ENCODE results near the gene USP3. TPM values are rescaled to one million over a fixed set of nuclear protein-coding genes. Genes with fewer than 3 reads are reported as not detected.

USP3 gene
- total and polyA plus RNA-seq, 2 of the 13 experiments (the other 11 are each of a cell fraction or from before 2014, with no cell fraction given) = 14.3 to 61.2 TPM

DNA sequence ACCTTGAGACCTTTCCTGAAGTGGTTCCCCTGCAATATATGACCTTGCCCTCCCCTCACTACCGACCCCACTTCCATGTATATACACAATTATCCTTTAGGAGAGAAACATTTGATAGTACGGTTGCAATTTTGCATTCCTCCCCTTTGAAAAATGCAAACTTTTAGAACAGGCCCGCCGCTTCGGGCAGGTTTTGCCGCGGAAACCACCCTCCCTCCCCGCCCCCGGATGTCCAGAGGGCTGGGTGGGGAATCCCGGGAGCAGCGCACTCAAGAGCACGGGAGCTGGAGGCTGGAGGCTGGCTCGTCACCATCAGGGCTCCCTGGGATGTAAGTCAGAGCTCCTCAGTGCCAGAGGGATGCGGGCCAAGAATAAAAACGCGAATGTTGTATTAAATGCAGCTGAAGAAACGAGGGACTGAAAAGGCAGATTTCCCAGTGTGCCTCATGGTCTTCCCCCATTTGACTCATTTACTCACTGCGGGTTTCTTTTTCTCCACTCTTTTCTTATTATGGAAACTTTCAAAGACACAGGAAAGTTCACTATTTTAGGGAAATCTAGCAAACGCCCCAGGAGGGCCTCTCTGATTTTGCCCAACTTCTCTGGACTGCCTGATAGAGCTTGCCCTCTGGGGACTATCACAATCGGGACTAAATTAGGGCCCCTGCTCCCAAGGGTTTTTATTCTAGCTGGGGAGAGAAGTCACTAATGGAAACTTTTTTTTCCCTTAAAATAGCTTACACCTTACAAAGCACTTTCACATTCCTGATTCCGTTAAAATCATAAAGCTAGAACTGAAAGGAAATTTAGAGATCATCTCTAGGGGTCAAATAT, 2.9 kb upstream of the USP3 start (continued):
- TF ChIP-seq, protein P1, sequence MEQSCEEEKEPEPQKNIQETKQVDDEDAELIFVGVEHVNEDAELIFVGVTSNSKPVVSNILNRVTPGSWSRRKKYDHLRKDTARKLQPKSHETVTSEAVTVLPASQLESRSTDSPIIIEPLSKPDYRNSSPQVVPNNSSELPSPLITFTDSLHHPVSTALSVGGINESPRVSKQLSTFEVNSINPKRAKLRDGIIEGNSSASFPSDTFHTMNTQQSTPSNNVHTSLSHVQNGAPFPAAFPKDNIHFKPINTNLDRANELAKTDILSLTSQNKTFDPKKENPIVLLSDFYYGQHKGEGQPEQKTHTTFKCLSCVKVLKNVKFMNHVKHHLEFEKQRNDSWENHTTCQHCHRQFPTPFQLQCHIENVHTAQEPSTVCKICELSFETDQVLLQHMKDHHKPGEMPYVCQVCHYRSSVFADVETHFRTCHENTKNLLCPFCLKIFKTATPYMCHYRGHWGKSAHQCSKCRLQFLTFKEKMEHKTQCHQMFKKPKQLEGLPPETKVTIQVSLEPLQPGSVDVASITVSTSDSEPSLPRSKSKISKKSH (CRISPR knock-in tag; IDR thresholded peaks at IDR 0.05; ENCODE audit: borderline replicate concordance) = no peak
- TF ChIP-seq NFRKB (IDR thresholded peaks at IDR 0.05) (no peak), ZNF292 (CRISPR knock-in tag; IDR thresholded peaks at IDR 0.05; ENCODE audit: borderline replicate concordance, low read depth) (peak; percentile 27; the same call in 1 of the 2 replicates), ZNF333 (CRISPR knock-in tag; IDR thresholded peaks at IDR 0.05; ENCODE audit: borderline replicate concordance) (no peak), ZNF773 (CRISPR knock-in tag; IDR thresholded peaks at IDR 0.05; ENCODE audit: borderline replicate concordance) (no peak), PHF20 (CRISPR knock-in tag; IDR thresholded peaks at IDR 0.05) (peak; percentile 43), KAT8 (CRISPR knock-in tag; IDR thresholded peaks at IDR 0.05) (0 out of 2 replicates have a peak, but pooled peaks have one; percentile 18), IRF2 (CRISPR knock-in tag; IDR thresholded peaks at IDR 0.05) (0 out of 2 replicates have a peak, but pooled peaks have one; percentile 47), TGIF2 (CRISPR knock-in tag; IDR thresholded peaks at IDR 0.05) (0 out of 2 replicates have a peak, but pooled peaks have one; percentile 16), ZNF550 (CRISPR knock-in tag; IDR thresholded peaks at IDR 0.05; ENCODE audit: borderline replicate concordance) (no peak), PHF5A (CRISPR knock-in tag; IDR thresholded peaks at IDR 0.05; ENCODE audit: low read depth, unreplicated experiment) (no peak), SAP130 (CRISPR knock-in tag; IDR thresholded peaks at IDR 0.05; ENCODE audit: low read depth) (peak; percentile 81), ZIK1 (CRISPR knock-in tag; IDR thresholded peaks at IDR 0.05; ENCODE audit: borderline replicate concordance, low read depth) (no peak), BRD4 (CRISPR knock-in tag; IDR thresholded peaks at IDR 0.05) (no peak), ZNF792 (CRISPR knock-in tag; IDR thresholded peaks at IDR 0.05) (0 out of 2 replicates have a peak, but pooled peaks have one; percentile 31), NR2F6 (IDR thresholded peaks at IDR 0.05) (no peak), NR2F6 (CRISPR knock-in tag; IDR thresholded peaks at IDR 0.05) (no peak), ZNF136 (CRISPR knock-in tag; IDR thresholded peaks at IDR 0.05; ENCODE audit: low read depth) (no peak), CBFB (CRISPR knock-in tag; IDR thresholded peaks at IDR 0.05) (no peak), FOXC1 (CRISPR knock-in tag; IDR thresholded peaks at IDR 0.05; ENCODE audit: borderline replicate concordance) (peak; percentile 1; the same call in 1 of the 2 replicates), HCFC1 (IDR thresholded peaks at IDR 0.05; ENCODE audit: low read depth, low read length) (no peak), ZNF230 (CRISPR knock-in tag; IDR thresholded peaks at IDR 0.05) (no peak)
- TF ChIP-seq, protein P2, sequence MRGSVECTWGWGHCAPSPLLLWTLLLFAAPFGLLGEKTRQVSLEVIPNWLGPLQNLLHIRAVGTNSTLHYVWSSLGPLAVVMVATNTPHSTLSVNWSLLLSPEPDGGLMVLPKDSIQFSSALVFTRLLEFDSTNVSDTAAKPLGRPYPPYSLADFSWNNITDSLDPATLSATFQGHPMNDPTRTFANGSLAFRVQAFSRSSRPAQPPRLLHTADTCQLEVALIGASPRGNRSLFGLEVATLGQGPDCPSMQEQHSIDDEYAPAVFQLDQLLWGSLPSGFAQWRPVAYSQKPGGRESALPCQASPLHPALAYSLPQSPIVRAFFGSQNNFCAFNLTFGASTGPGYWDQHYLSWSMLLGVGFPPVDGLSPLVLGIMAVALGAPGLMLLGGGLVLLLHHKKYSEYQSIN (CRISPR knock-in tag; IDR thresholded peaks at IDR 0.05; ENCODE audit: borderline replicate concordance) = no peak
- TF ChIP-seq, protein P3, sequence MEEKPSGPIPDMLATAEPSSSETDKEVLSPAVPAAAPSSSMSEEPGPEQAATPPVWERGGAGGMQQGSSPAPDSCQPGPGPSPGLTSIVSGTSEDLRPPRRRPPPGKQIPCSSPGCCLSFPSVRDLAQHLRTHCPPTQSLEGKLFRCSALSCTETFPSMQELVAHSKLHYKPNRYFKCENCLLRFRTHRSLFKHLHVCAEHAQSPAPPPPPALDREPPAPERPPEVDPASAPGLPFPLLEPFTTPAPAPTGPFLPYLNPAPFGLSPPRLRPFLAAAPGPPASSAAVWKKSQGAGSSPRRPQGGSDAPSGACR (CRISPR knock-in tag; IDR thresholded peaks at IDR 0.05) = no peak
- TF ChIP-seq, protein P4, sequence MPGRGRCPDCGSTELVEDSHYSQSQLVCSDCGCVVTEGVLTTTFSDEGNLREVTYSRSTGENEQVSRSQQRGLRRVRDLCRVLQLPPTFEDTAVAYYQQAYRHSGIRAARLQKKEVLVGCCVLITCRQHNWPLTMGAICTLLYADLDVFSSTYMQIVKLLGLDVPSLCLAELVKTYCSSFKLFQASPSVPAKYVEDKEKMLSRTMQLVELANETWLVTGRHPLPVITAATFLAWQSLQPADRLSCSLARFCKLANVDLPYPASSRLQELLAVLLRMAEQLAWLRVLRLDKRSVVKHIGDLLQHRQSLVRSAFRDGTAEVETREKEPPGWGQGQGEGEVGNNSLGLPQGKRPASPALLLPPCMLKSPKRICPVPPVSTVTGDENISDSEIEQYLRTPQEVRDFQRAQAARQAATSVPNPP (CRISPR knock-in tag; IDR thresholded peaks at IDR 0.05) = no peak
- TF ChIP-seq, protein P5, sequence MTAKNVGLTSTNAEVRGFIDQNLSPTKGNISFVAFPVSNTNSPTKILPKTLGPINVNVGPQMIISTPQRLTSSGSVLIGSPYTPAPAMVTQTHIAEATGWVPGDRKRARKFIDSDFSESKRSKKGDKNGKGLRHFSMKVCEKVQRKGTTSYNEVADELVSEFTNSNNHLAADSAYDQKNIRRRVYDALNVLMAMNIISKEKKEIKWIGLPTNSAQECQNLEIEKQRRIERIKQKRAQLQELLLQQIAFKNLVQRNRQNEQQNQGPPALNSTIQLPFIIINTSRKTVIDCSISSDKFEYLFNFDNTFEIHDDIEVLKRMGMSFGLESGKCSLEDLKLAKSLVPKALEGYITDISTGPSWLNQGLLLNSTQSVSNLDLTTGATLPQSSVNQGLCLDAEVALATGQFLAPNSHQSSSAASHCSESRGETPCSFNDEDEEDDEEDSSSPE (CRISPR knock-in tag; IDR thresholded peaks at IDR 0.05) = peak; percentile 51; the same call in 1 of the 2 replicates

Data from HepG2 (cell line).